ENCODE measurements around the gene GNB1. TPM values are rescaled to one million over a fixed set of nuclear protein-coding genes. Genes with fewer than 3 reads are reported as not detected.

GNB1 gene
- total and polyA plus RNA-seq, 2 of the 4 experiments (the other 2 are of a cell fraction): 73.5 to 371 TPM

DNA sequence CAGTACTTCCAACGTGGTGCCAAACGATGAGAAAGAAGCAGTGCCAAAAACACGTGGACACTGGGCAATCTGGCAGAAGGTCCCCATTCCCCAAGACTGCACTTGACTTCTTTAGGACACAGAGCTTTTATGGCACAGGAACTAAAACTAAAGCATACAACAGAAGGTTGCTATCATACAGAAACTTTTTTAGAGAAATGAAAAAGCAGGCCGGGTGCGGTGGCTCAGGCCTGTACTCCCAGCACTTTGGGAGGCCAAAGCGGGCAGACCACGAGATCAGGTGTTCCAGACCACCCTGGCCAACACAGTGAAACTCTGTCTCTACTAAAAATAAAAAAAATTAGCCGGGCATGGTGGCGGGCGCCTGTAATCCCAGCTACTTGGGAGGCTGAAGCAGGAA lies 43.0 kb downstream of the GNB1 start:
- Histone ChIP-seq H2AK9ac (replicated peaks; ENCODE audit: low read depth, low read length, poor library complexity) (no peak overlapping the region), H3K27ac (ENCODE audit: insufficient read depth, low read length) (no peak overlapping the region), H3K14ac (replicated peaks; ENCODE audit: low read depth, low read length) (no peak overlapping the region), H3K4me1 (ENCODE audit: control insufficient read depth, insufficient read depth, low read length) (no peaks in the 10 kb centered on the region; the same call in 1 of the 2 replicates), H3K4me3 (ENCODE audit: insufficient read depth, low read depth, low read length) (no peak overlapping the region), H4K20me1 (ENCODE audit: insufficient read depth, low read length) (peaks cover 99% of the 10 kb centered on the region), H2BK15ac (ENCODE audit: low read depth, low read length) (no peak overlapping the region), H3K4me2 (ENCODE audit: low read depth, low read length) (no peak overlapping the region), H2AFZ (replicated peaks; ENCODE audit: low read length, poor library complexity) (no peak overlapping the region), H3K9me1 (ENCODE audit: insufficient read depth, low read length) (peaks cover 11% of the 10 kb centered on the region; the same call in 1 of the 2 replicates), H3K23ac (ENCODE audit: low read depth, low read length) (no peak overlapping the region), H4K91ac (ENCODE audit: insufficient read depth, low read depth, low read length) (no peak overlapping the region), H2BK20ac (ENCODE audit: low read depth, low read length) (no peak overlapping the region), H4K8ac (ENCODE audit: low read depth in 2 of 2, low read length in 2 of 2) (no peak overlapping the region), H2BK120ac (ENCODE audit: low read depth, low read length) (no peak overlapping the region), H3K56ac (ENCODE audit: extremely low read depth, insufficient read depth, low read length) (no peak overlapping the region), H3K4ac (ENCODE audit: low read depth, low read length) (no peak overlapping the region), H3K27me3 (ENCODE audit: control insufficient read depth, insufficient read depth, low read length) (no peaks in the 10 kb centered on the region), H3K9ac (ENCODE audit: low read depth, low read length) (no peak overlapping the region), H2AK5ac (ENCODE audit: low read depth, low read length) (no peak overlapping the region), H3K79me1 (ENCODE audit: low read depth in 1 of 2, low read length in 2 of 2) (peaks cover 0 to 56% of the 10 kb centered on the region in 2 experiments; a peak in 3 of 4 replicates), H2BK5ac (ENCODE audit: low read depth, low read length, poor library complexity, severe bottlenecking) (no peak overlapping the region), H3K36me3 (ENCODE audit: control insufficient read depth, insufficient read depth, low read length) (peaks cover 10% of the 10 kb centered on the region), H3K18ac (ENCODE audit: low read depth, low read length) (no peak overlapping the region), H4K5ac (ENCODE audit: low read depth, low read length) (no peak overlapping the region), H3K9me3 (ENCODE audit: control insufficient read depth, insufficient read depth, low read length) (no peaks in the 10 kb centered on the region)
- 76% methylated on average over 3 of the region's 10 CpGs; no CpG with 5 or more reads in 1 of the 2 experiments for WGBS, 2 experiments (ENCODE audit: extremely low coverage in 2 of 2, insufficient read length in 1 of 2)
- DNase-seq: no peak
- no peak for ATAC-seq (ENCODE audit: low read depth)
- TF ChIP-seq MAFK (IDR thresholded peaks at IDR 0.05; ENCODE audit: low read depth, low read length): no peak
- TF ChIP-seq RCOR1 (IDR thresholded peaks at IDR 0.05; ENCODE audit: insufficient replicate concordance, low read length): no peak
- TF ChIP-seq FOS (IDR thresholded peaks at IDR 0.05; ENCODE audit: low read depth, low read length): no peak
- TF ChIP-seq ELK1 (IDR thresholded peaks at IDR 0.05; ENCODE audit: borderline replicate concordance, low read depth, low read length): no peak
- ChIA-PET POLR2A (ENCODE audit: unreplicated experiment) (no interaction called here), CTCF (no interaction called here)
- intact Hi-C loops (cut with micrococcal nuclease) (loop anchor here (5.0 kb wide), 1 partner anchor 34 kb away; no protein-coding TSS in a partner anchor), in situ Hi-C loops (cut with MboI; ENCODE audit: low sequenced_read_pairs) (no loop called here), dilution Hi-C loops (cut with HindIII; ENCODE audit: low sequenced_read_pairs, unreplicated experiment) (no loop called here)
- no TSS peak for BruUV-seq (replicated peaks)

Measured in IMR-90 (cell line).